HepG2 (cell line): ENCODE data around the gene LEAP2. TPM values are rescaled to one million over a fixed set of nuclear protein-coding genes. Genes with fewer than 3 reads are reported as not detected.

Experiments
- ATAC-seq: fragments of 200-7000 bp; cut with Tn5 transposase; 3 replicates; pipeline ENCODE4 v1.9.1; 2020; ENCODE audit warnings: mild to moderate bottlenecking, moderate library complexity
- Bru-seq: library from RNA; stranded (reverse); fragments of 400-500 nt; gene quantifications from one replicate; lab custom pipeline; 2021; lab: Mats Ljungman, UMichigan
- BruChase-seq, 2 experiments: library from RNA; stranded (reverse); fragments of 400-500 nt; gene quantifications; one replicate each; lab custom pipeline; 2021; lab: Mats Ljungman, UMichigan
- BruUV-seq: library from RNA; stranded (reverse); fragments of 400-500 nt; replicated peaks from 2 replicates; lab custom pipeline; 2021; lab: Mats Ljungman, UMichigan
- CTCF ChIA-PET: fragments of 300-600 bp; formaldehyde crosslinking; extraction: SDS; loops from one replicate; lab custom pipeline; 2021; ENCODE audit warnings: low total read pairs, inconsistent platforms, low intra/inter-chr PET ratio; lab: Yijun Ruan, JAX
- POLR2A ChIA-PET: fragments of 350-600 bp; sonication (Branson Sonifier 250); formaldehyde crosslinking; loops from one replicate; lab custom pipeline; 2020; ENCODE audit warnings: antibody characterized with exemption, inconsistent platforms; lab: Yijun Ruan, JAX
- DNase-seq: peaks from one replicate; pipeline ENCODE4 v3.0.0-alpha.2; 2015; ENCODE audit warnings: low spot score
- FAIRE-seq: peaks from 3 replicates; lab custom pipeline; 2011; peaks lifted over from hg19 to GRCh38; lab: Jason Lieb, UNC
- H2AFZ ChIP-seq: one replicate; pipeline ENCODE4 v1.6.1; 2011; ENCODE audit warnings: low read length, inconsistent platforms
- H3K27ac ChIP-seq: fragments of 300-600 bp; 3 replicates; pipeline ENCODE4 v1.8.0; 2011; ENCODE audit warnings: mixed run types, mild to moderate bottlenecking, mixed read lengths, low read length, inconsistent platforms; ENCODE audit not compliant: insufficient read depth; ENCODE audit errors: extremely low read length
- H3K27me3 ChIP-seq, 2 experiments: fragments of 200-600 bp in 1 of 2; 2 replicates in 1 of 2; 3 replicates in 1 of 2; pipeline versions ENCODE4 v1.6.0 to v1.8.0; 2011; ENCODE audit warnings: low read length in 2 of 2, mild to moderate bottlenecking in 2 of 2, moderate library complexity in 2 of 2, inconsistent platforms in 1 of 2; ENCODE audit not compliant: insufficient read depth in 2 of 2, control insufficient read depth in 1 of 2
- H3K36me3 ChIP-seq, 2 experiments: fragments of 200-600 bp in 1 of 2; replicated peaks in 1 of 2; 2 replicates in 1 of 2; 3 replicates in 1 of 2; pipeline versions ENCODE4 v1.5.1 to v1.8.0; 2011; ENCODE audit warnings: low read length in 2 of 2, inconsistent platforms in 1 of 2; ENCODE audit not compliant: insufficient read depth in 2 of 2, control insufficient read depth in 1 of 2
- H3K4me1 ChIP-seq: 2 replicates; pipeline ENCODE4 v1.5.1; 2012; ENCODE audit warnings: low read length, inconsistent platforms; ENCODE audit not compliant: insufficient read depth
- H3K4me2 ChIP-seq: 2 replicates; pipeline ENCODE4 v1.6.0; 2011; ENCODE audit warnings: low read depth, low read length, inconsistent platforms
- H3K4me3 ChIP-seq, 3 experiments: fragments of 200-600 bp in 1 of 3; sonication (generic), shearing (Covaris generic) in 1 of 3; replicated peaks in 1 of 3; 2 replicates each; pipeline ENCODE4 v1.5.1; 2011 to 2016; ENCODE audit warnings: low read length in 3 of 3, inconsistent platforms in 2 of 3, low read depth in 2 of 3, mild to moderate bottlenecking in 2 of 3, control low read depth in 1 of 3, mixed read lengths in 1 of 3; ENCODE audit not compliant: insufficient read depth in 1 of 3
- H3K79me2 ChIP-seq: one replicate; pipeline ENCODE4 v1.6.1; 2011; ENCODE audit warnings: low read length, inconsistent platforms; ENCODE audit not compliant: insufficient read depth
- H3K9ac ChIP-seq: 2 replicates; pipeline ENCODE4 v1.6.0; 2011; ENCODE audit warnings: mild to moderate bottlenecking, low read depth, low read length, inconsistent platforms; ENCODE audit not compliant: insufficient read depth
- H3K9me3 ChIP-seq: 2 replicates; pipeline ENCODE4 v1.5.1; 2012; ENCODE audit warnings: mild to moderate bottlenecking, low read length
- H4K20me1 ChIP-seq: 2 replicates; pipeline ENCODE4 v1.6.0; 2011; ENCODE audit warnings: inconsistent platforms, mild to moderate bottlenecking, low read length, moderate library complexity; ENCODE audit not compliant: insufficient read depth
- AKAP8 ChIP-seq: sonication (generic); formaldehyde crosslinking; IDR thresholded peaks from 2 replicates; pipeline ENCODE4 v1.5.1; 2020; ENCODE audit warnings: mild to moderate bottlenecking, missing genetic modification reagents
- ETV5 ChIP-seq: IDR thresholded peaks from 2 replicates; pipeline ENCODE4 v1.6.1; 2018; ENCODE audit warnings: missing biosample characterization, missing genetic modification reagents, inconsistent platforms, borderline replicate concordance
- FOXA1 ChIP-seq, 2 experiments: fragments of 450-650 bp in 1 of 2; sonication (generic) in 1 of 2; formaldehyde crosslinking in 1 of 2; IDR thresholded peaks; 2 replicates each; pipeline versions ENCODE4 v1.4.0 to v1.6.1; 2016 to 2020; ENCODE audit warnings: missing genetic modification reagents in 1 of 2
- MTERF4 ChIP-seq: sonication (generic); formaldehyde crosslinking; IDR thresholded peaks from 2 replicates; pipeline ENCODE4 v1.8.0; 2023; ENCODE audit warnings: mild to moderate bottlenecking, missing genetic modification reagents
- SIX1 ChIP-seq: sonication (generic); formaldehyde crosslinking; IDR thresholded peaks from 2 replicates; pipeline ENCODE4 v1.4.0; 2020; ENCODE audit warnings: missing genetic modification reagents, borderline replicate concordance
- SRY ChIP-seq: sonication (generic); formaldehyde crosslinking; IDR thresholded peaks from 2 replicates; pipeline ENCODE4 v1.8.0; 2022; ENCODE audit warnings: mild to moderate bottlenecking, missing genetic modification reagents
- TRAFD1 ChIP-seq: sonication (generic); formaldehyde crosslinking; IDR thresholded peaks from 2 replicates; pipeline ENCODE4 v1.5.1; 2020; ENCODE audit warnings: missing genetic modification reagents, mild to moderate bottlenecking, borderline replicate concordance
- XRCC5 ChIP-seq: fragments of 200-400 bp; formaldehyde crosslinking; optimal IDR thresholded peaks from 2 replicates; pipeline ENCODE3; 2017; ENCODE audit warnings: mild to moderate bottlenecking, low read length
- ZBTB37 ChIP-seq: sonication (generic); formaldehyde crosslinking; IDR thresholded peaks from 2 replicates; pipeline ENCODE4 v1.4.0; 2020; ENCODE audit warnings: mild to moderate bottlenecking, missing genetic modification reagents
- ZC3H13 ChIP-seq: sonication (generic); formaldehyde crosslinking; IDR thresholded peaks from 2 replicates; pipeline ENCODE4 v1.8.1; 2023; ENCODE audit warnings: mild to moderate bottlenecking, missing genetic modification reagents, moderate library complexity
- WGBS: methylation state at CpG from one replicate; pipeline ENCODE4 v1.1.6; 2017; ENCODE audit warnings: low lambda C conversion rate; 5-methylcytosine and 5-hydroxymethylcytosine counted together
- in situ Hi-C: cut with HindIII; loops from 2 replicates; pipeline ENCODE4 v1.10.0; 2017; ENCODE audit warnings: low pct_unique_long_range_greater_than_20kb; ENCODE audit not compliant: extremely low pct_ligation_motif_present
- intact Hi-C: fragments of 100-400 bp; cut with micrococcal nuclease; formaldehyde crosslinking; loops from one replicate; pipeline ENCODE4 v1.10.0; 2022; ENCODE audit not compliant: unreplicated experiment
- long read RNA-seq, 2 experiments: library from RNA in 1 of 2; library from polyadenylated mRNA in 1 of 2; stranded (forward) in 1 of 2; unstranded in 1 of 2; transcript quantifications; one replicate each; pipeline ENCODE4 v2.0.0, GENCODE V29; 2019 to 2022
- polyA minus RNA-seq, 3 experiments: library from RNA; depleted of rRNA, polyadenylated mRNA; stranded (reverse); fragments of >200 nt; gene quantifications; 2 replicates each; pipeline ENCODE4 v1.2.3, GENCODE V29; 2011; ENCODE audit warnings: low replicate concordance in 1 of 3
- polyA plus RNA-seq, 8 experiments: library from polyadenylated mRNA; depleted of rRNA in 3 of 8; stranded (reverse) in 7 of 8; unstranded in 1 of 8; fragments of >200 nt; fragmentation: Illumina TruSeq in 4 of 8; extraction: Trizol in 4 of 8; gene quantifications; 2 replicates each; pipeline versions ENCODE4 v1.2.1 to v1.2.3, GENCODE V29; 2011 to 2016; ENCODE audit warnings: low read depth in 4 of 8, missing spikeins in 1 of 8, mixed read lengths in 1 of 8; ENCODE audit not compliant: insufficient read depth in 1 of 8
- total RNA-seq, 5 experiments: library from RNA; depleted of rRNA; stranded (reverse); fragments of >200 nt; fragmentation: Illumina TruSeq; extraction: Trizol; gene quantifications; 2 replicates each; pipeline ENCODE4 v1.2.3, GENCODE V29; 2016; ENCODE audit warnings: low read depth in 1 of 5
- TF ChIP-seq, protein P1 (sequence below): IDR thresholded peaks from 2 replicates; pipeline ENCODE4 v1.6.1; 2012; ENCODE audit warnings: inconsistent platforms

Gene LEAP2, protein sequence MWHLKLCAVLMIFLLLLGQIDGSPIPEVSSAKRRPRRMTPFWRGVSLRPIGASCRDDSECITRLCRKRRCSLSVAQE
- total RNA-seq (2016; rRNA removed; fragmentation: Illumina TruSeq; extraction: Trizol) (19.8 and 23.9 TPM in 2 replicates), polyA plus RNA-seq (2011; rRNA removed) (51.9 and 70.9 TPM in 2 replicates), polyA minus RNA-seq (2011; rRNA and poly(A)+ RNA removed; ENCODE audit: low replicate concordance) (3.2 and 62.6 TPM in 2 replicates), Bru-seq, nascent RNA (percentile 84 among the genes with signal in this experiment), BruChase-seq, experiment 1, labeled RNA remaining after a 6-hour chase (percentile 87 among the genes with signal in this experiment), BruChase-seq, experiment 2, labeled RNA remaining after a 2-hour chase (percentile 80 among the genes with signal in this experiment)
- total RNA-seq (2016; cell fraction: cytosol; rRNA removed; fragmentation: Illumina TruSeq; extraction: Trizol; ENCODE audit: low read depth): 31.9 and 33.8 TPM in 2 replicates
- 21.4 and 22.6 TPM in 2 replicates for total RNA-seq (2016; cell fraction: insoluble cytoplasmic fraction; rRNA removed; fragmentation: Illumina TruSeq; extraction: Trizol)
- total RNA-seq (2016; cell fraction: membrane; rRNA removed; fragmentation: Illumina TruSeq; extraction: Trizol): 22.4 and 23.2 TPM in 2 replicates
- total RNA-seq (2016; cell fraction: nucleus; rRNA removed; fragmentation: Illumina TruSeq; extraction: Trizol): 17.3 and 21.3 TPM in 2 replicates
- polyA plus RNA-seq (2011; cell fraction: cytosol; rRNA removed): 18.2 and 34.0 TPM in 2 replicates
- 19.5 and 30.9 TPM in 2 replicates for polyA plus RNA-seq (2011; cell fraction: nucleus; rRNA removed)
- polyA plus RNA-seq (2012): 83.9 and 193 TPM in 2 replicates
- polyA plus RNA-seq (2016; cell fraction: cytosol; fragmentation: Illumina TruSeq; extraction: Trizol; ENCODE audit: low read depth): 9.5 and 10.5 TPM in 2 replicates
- 12.1 and 12.5 TPM in 2 replicates for polyA plus RNA-seq (2016; cell fraction: insoluble cytoplasmic fraction; fragmentation: Illumina TruSeq; extraction: Trizol; ENCODE audit: low read depth)
- 7.0 and 11.1 TPM in 2 replicates for polyA plus RNA-seq (2016; cell fraction: membrane; fragmentation: Illumina TruSeq; extraction: Trizol; ENCODE audit: low read depth)
- polyA plus RNA-seq (2016; cell fraction: nucleus; fragmentation: Illumina TruSeq; extraction: Trizol; ENCODE audit: insufficient read depth, low read depth): 19.5 and 23.5 TPM in 2 replicates
- 68.1 and 102 TPM in 2 replicates for polyA minus RNA-seq (2011; cell fraction: cytosol; rRNA and poly(A)+ RNA removed)
- 42.6 and 69.6 TPM in 2 replicates for polyA minus RNA-seq (2011; cell fraction: nucleus; rRNA and poly(A)+ RNA removed)
- long read RNA-seq, experiment 1, transcript LEAP2-201 (3 exons, 2,207 nt): major isoform, 14 of 15 reads
- long read RNA-seq, experiment 1, partial matches to known transcripts: 0 of 15 reads
- long read RNA-seq, experiment 1, other reads (novel, unspliced or antisense): 0 of 15 reads
- long read RNA-seq, experiment 2, transcript LEAP2-201 (3 exons, 2,207 nt): major isoform, 5 of 7 reads
- long read RNA-seq, experiment 2, partial matches to known transcripts: 0 of 7 reads
- long read RNA-seq, experiment 2, other reads (novel, unspliced or antisense): 1 of 7 reads

DNA sequence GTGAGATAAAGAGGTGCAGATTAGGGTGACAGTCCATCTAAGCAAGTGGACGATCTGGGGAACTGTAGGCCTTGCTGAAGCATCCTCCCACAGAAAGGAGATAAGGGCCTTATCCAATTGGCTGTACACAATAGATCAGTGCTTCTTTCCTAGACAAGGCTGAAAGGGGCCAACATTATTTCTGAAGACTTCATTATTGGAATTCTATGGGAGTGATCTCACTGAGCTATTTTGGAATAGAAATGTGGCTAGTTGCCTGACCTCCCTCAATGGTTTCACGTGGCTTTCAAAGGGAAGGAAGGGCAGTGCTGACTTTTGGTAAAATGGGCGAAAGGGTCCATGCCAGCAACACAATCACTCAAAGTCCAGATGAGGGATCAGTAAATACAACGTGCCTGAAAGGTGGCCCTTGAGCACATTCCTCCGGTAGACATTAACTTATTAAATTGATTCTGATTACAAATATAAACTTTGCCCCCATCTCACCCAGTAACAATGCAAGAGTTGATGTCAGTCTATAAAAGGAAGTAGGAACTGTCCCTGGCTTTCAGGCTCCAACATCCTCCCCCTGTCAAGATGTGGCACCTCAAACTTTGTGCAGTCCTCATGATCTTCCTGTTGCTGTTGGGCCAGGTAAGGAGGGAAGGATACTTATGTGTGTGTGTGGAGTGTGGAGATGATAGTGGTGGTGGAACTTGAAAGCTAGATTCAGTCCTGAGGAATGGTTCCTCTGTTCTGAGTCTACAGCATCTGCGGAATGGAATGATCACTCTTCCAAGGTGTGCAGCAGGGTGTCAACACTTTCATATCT, at the start of gene LEAP2:
LEAP2 (plus strand) TSS at position 550 of the 811 bp plus-strand sequence; CDS start at position 577, 27 bp downstream.
- ChIA-PET POLR2A (interaction anchor here (0.8 to 3.3 kb wide), 6 partner anchors 10 to 179 kb away, joined by 3 to 26 read pairs (median 4); partner anchors contain the start of genes HSPA4 and SHROOM1), CTCF (interaction anchor here (1.0 kb wide), 1 partner anchor 66 kb away, joined by 3 read pairs; no protein-coding TSS in a partner anchor)
- Histone ChIP-seq H3K4me2 (peak within 1 kb of the TSS; percentile 80), H3K4me1 (peaks cover 90% of the 10 kb centered on the region), H3K79me2 (peaks cover 13% of the 10 kb centered on the region), H3K9ac (peak within 1 kb of the TSS; percentile 93), H3K27me3 (no peaks in the 10 kb centered on the region; a peak in 1 of 5 replicates), H4K20me1 (no peaks in the 10 kb centered on the region), H3K9me3 (no peaks in the 10 kb centered on the region), H3K27ac (peak within 1 kb of the TSS; percentile 95), H2AFZ (no peak within 1 kb of the TSS), H3K36me3 (peaks cover 2 to 19% of the 10 kb centered on the region in 2 experiments; a peak in 4 of 5 replicates), H3K4me3 (peak within 1 kb of the TSS; percentile 52 to 76 (median 68))
- ATAC-seq (peak; percentile 82), DNase-seq (peak; percentile 95), FAIRE-seq (peak; percentile 64)
- intact Hi-C loops: no loop called here
- no TSS peak for BruUV-seq
- in situ Hi-C loops: loop anchor here (5.0 kb wide), 1 partner anchor 41 kb away; the partner anchor contains the start of gene SHROOM1
- 2% methylated on average over 6 of the region's 6 CpGs for WGBS
- TF ChIP-seq ZC3H13 (CRISPR knock-in tag) (peak; percentile 96), SIX1 (0 out of 2 replicates have a peak, but pooled peaks have one; percentile 7), XRCC5 (no peak), TRAFD1 (CRISPR knock-in tag) (no peak), FOXA1 (IDR thresholded peaks at IDR 0.05) (no peak), FOXA1 (CRISPR knock-in tag; IDR thresholded peaks at IDR 0.05) (peak; percentile 73), ZBTB37 (peak; percentile 95), AKAP8 (CRISPR knock-in tag) (no peak), ETV5 (peak; percentile 71; the same call in 1 of the 2 replicates), MTERF4 (CRISPR knock-in tag) (no peak; the same call in 1 of the 2 replicates), SRY (CRISPR knock-in tag) (peak; percentile 30; the same call in 1 of the 2 replicates)
- TF ChIP-seq, protein P1, sequence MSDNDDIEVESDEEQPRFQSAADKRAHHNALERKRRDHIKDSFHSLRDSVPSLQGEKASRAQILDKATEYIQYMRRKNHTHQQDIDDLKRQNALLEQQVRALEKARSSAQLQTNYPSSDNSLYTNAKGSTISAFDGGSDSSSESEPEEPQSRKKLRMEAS: peak; percentile 93
